ENCODE measurements around the gene MRPL39.

GRCh38 chr21:25557180-25557579, 50.1 kb downstream of the MRPL39 start:
- TF ChIP-seq CTCF (conservative IDR thresholded peaks at IDR 0.05; ENCODE audit: low read depth, low read length) (no peak), POLR2A (IDR thresholded peaks at IDR 0.05; ENCODE audit: low read depth, low read length) (no peak), ELK1 (IDR thresholded peaks at IDR 0.05; ENCODE audit: borderline replicate concordance, low read depth, low read length) (no peak), MAZ (IDR thresholded peaks at IDR 0.05; ENCODE audit: borderline replicate concordance, low read depth, low read length) (no peak), MAFK (IDR thresholded peaks at IDR 0.05; ENCODE audit: low read depth, low read length) (no peak)
